Bone marrow (tissue), 2 donors: Measurements from ENCODE around the gene ANXA10.
"Not testable (repeated sequence)": the region's sequence is repeated elsewhere in the genome, so short reads cannot be mapped to it uniquely, and the experiment has no call there.

Experiments
- DNase-seq, 2 donors: peaks; one replicate each; lab custom pipeline; 2025; lab: John Stamatoyannopoulos, UW

Gene ANXA10, protein sequence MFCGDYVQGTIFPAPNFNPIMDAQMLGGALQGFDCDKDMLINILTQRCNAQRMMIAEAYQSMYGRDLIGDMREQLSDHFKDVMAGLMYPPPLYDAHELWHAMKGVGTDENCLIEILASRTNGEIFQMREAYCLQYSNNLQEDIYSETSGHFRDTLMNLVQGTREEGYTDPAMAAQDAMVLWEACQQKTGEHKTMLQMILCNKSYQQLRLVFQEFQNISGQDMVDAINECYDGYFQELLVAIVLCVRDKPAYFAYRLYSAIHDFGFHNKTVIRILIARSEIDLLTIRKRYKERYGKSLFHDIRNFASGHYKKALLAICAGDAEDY

DNA sequence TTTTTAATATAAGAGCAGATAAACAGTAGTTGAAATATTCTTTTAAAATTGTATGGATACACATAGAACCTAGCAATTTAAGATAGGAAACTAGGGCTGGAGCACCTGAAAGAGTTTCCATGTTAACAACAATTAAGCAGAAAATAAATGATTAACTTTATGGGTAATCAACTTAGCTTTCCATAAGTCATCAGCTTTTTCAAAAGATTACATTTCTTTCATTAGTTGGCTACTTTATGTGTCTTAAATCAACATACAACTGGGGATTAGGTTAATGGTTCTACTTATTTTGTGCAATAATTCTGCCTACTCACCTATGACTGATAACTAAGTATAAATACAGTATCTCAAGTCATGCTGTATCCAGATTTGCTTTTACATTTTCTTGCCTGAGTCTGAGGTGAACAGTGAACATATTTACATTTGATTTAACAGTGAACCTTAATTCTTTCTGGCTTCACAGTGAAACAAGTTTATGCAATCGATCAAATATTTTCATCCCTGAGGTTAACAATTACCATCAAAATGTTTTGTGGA lies at the start of gene ANXA10:
Gene ANXA10, plus strand, starts transcription at position 362 of the 537 bp plus-strand sequence. Its CDS starts 164 bp downstream, at position 526.
- DNase-seq, result no peak

DNA sequence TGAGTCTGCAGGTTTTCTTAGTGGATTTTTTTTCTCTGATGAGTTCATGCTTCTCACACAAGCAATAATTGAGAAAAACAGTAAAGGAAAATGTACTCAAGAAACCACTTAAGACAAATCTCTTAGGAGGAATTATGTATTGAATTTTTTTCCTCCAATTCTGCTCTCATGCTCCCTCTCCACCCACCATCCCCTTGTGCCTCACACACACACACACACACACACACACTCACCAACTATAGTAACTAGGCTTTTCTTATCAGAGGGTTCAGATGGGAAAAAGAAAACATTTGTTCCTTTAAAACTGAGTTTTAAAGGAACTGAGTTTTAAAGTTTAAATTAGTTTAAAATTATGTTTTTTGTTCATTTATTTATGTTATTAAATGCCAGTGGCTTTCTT lies 47.0 kb upstream of the ANXA10 start:
- DNase-seq, result no peak

DNA sequence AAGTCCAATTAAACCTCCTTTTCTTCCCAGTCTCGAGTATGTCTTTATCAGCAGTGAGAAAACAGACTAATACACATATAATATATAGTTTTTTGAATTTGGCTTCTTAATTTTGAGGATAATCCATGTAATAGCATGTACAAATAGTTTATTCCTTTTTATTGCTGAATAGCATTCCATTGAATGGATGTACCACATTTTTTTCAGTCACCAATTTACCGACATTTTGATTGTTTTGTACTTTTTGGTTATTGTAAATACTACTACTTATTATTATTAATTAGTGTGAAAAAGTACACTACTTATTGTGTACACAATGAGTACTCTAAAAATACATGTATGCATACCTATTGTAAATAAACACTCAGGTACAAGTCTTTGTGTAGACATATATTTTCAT lies 42.3 kb upstream of the ANXA10 start:
- DNase-seq, result no peak

DNA sequence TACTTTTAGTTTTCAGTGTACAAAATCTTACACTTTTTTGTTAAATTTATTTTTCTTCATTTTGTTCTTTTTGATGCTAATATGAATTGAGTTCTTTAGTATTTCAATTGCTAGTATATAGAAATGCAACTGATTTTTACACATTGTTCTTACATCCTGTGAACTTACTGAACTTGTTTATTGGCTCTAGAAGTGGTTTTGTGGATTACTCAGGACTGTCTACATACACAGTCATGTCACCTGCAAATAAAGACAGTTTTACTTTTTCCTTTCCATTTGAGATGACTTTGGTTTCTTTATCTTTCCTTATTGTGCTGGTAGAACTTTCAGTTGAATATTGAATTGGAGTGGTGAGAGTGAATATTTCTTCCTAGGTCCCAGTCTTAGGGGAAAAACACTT lies 40.8 kb upstream of the ANXA10 start:
- DNase-seq, result no peak

DNA sequence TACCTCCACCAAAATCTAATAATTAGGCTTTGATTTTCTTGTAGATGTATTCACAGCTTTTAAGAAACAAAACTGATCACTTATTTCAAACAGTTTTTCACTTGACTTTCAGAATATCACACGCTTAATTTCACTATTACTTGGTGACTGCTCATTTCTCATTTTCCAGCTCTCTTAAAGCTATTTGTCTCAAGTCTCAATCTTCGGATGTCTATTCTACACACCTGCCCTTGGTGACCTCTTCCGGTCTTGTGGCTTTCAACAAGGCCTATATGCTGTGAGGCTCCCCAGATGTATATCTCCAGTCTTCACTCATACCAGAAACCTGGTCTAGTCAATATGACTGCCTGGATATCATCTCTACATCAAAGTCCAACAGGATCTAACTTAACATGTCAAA lies 34.9 kb upstream of the ANXA10 start:
- DNase-seq, result no peak

DNA sequence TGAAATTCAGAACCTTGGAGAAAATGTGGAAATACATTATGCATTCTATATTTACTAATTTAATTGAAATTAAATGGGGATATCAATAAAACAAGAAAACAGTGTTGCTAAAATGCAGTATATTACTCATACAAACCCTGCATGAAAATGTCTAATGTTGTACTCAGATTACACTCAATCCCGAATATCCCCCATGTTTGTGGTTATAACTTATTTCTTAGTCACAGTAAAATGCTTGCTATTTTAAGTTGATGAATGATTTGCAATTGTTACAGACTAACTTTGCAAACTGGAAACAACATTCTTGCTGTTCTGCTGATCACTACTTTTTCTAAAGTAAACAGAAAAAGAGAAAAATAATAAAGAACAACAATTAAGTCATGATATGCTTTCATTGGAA lies 33.1 kb upstream of the ANXA10 start:
- no peak for DNase-seq

DNA sequence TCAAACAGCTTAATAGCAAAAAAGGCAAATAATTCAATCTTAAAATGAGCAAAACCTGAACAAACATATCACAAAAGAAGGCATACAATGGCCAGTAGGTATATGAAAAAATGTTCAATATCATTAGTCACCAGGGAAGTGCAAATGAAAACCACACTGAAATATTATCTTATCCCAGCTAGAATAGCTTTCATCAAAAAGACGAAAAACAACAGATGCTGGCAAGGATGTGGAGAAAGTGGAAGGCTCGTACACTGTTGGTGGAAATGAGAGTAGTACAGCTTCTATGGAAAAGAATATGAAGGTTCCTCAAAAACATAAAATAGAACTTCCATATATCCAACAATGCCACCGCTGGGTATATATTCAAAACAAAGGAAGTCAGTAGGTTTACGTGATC lies 29.3 kb upstream of the ANXA10 start:
- DNase-seq, result no peak

DNA sequence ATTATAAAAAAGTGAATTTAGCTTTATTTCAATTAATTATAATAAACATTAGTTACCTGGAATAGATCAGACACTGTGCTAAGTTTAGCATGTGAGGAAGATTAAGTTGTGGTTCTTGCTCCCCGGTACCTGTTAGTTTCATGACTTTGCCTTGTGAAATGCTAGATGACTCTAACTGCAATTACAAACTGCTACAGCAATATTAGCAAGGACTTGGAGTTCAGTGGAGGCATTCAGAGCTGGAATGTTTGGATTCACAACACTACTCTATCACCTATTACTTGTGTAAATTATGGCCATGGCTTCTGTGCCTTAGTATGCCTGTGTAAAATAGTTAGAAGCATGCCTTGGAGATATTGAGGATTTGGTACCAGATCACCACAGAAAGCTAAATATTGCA lies 21.4 kb upstream of the ANXA10 start:
- DNase-seq, result no peak

DNA sequence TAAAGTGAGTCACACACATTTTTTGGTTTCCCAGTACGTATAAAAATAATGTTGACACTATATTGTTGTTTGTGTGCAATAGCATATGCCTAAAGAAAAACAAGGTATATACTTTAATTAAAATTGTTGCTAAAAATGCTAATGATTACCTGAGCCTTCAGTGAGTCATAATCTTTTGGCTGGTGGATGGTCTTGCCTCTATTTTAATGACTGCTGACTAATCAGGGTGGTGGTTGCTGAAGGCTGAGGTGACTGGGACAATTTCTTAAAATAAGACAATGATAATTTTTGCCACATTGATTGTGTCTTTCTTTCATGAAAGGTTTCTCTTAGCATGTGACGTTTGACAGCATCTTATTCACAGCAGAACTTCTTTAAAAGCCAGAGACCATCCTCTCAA lies 21.0 kb upstream of the ANXA10 start:
- no peak for DNase-seq

DNA sequence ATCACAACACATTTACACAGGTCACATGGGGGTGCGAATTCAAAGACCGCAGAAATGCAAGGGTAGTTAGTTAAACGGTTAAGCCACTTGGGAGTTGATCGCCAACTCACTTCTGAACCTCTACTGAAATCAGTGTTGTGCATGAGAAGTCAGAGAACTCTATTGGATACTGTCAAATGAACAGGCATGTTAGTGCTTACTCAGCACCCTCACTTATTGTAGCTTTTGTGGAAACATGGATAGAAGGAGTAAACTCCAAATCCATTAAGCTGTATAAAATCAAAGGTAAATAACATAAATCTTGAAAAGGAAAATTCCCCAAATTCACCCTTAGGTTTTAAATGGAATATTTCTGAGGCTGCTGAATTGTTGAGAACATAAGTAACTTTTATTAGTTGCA lies 17.5 kb upstream of the ANXA10 start:
- DNase-seq, result no peak

DNA sequence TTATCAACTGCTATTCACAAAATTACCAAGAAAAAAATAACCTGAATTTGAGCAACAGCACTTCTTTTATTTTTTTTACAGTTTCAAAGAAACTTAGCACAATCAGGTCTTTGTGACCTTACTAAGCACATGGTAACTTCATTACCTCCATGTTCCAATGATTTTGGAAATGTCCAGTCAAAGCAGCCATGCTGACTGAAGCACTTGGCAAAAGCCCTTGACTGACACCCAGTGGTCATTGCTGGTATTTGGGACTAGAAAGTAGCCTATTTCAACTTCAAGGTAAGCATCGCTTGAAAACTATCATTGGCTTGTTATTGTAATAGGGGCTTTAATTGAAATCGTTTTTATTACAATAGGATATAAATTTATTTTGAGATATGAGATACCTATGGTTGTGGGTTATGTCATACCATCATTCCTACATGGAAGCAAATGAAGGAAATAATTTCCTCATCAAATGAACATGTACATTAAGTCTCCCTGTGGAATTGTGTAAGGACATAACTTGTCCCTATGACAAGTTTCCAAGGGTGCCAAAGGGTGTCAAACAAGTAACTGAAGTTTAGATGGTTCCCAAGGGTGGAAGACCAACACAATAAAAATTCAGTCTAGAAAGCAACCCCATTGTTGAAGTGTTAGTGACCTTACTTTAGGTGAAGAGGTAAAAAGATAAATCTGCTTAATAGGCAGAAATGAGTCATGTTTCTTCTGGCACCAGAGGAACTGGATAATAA lies 15.2 kb upstream of the ANXA10 start:
- DNase-seq, result peak in 1 of 2 donors; percentile 1

DNA sequence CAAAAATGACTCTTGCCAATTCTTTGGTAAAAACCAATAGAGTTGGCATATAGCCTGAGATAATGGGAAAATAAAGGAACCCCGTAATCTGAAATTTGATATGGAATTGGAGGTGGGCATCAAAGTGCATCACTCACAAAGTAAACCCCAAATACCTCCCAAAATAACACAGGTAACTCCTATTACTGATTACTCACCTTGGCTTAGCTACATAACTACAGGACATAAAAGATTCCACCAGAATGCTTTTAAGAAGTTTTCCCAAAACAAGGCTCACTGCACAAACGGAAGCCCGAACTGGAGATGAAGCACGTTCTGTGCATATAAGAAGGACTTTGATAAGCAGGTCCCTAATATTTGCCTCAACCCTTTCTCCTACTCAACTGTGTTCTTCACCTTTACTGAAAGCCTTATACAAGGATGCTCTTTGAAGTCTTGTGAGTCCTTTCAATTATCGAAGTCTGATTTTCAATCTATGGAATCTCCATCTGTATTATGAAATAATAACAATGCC lies 14.6 kb upstream of the ANXA10 start:
- no peak for DNase-seq

DNA sequence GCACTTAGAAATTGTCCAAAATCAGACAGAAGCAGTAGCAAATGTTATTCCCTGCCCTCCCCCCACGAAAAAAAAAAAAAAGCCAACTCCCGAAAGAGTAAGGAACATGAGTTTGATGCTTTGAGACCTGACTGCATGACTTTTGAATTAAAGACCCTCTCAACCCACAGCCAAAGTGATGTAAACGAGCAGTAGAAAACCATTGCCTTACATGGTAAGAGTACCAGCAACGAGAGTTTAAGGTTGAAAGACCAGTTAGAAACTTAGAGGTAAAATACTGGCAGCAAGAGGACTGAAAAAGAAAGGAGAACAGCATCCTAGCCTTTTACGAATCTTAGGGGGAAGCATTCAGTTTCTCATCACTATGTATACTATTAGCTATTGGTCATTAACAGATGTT lies 10.0 kb upstream of the ANXA10 start:
- DNase-seq, result no peak

DNA sequence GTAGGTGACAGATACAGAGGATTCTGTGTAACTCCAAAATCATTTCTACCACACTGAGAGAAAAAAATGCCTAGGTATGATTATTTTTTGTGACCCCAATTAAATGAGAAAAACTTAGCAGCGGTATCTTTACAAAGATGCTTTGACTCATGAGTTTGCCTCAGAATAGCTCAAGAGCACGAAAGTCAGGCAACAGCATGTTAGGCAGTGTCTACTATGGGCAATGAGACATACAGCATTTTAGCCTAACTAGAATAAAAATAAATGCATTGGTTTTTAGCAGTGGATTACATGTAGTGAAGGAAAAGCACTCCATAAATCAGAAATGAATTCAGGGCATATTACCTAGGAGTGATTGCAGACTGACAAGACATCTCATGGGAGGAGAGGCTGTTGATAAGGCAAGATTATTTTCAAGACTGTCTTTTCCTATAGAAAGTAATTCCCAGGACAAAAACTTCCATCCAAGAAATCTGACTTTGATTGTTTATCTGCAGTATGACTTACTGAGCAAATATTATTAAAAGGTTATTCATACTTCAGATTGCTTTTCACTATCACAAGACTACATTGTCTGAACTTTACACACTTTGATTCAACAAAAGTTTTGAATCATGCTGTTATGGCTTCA lies 3.6 kb downstream of the ANXA10 start:
- DNase-seq, result no peak

DNA sequence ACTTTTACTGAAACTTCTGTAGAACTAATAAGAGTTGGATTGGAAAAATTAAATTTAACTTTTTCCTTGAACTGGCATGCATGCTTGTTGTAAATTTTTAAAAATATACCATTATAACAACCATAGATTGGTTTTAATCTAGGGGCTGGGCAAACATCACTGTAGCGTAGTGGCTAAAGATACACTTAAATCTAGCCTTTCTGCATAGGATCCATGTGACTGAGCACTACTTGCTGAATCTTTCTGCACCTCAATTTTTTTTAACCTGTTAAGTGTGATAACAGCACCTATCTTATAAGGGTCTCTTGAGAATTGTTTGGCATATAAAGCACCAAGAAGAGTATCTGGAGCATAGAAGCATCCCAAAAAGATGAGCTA lies 4.1 kb downstream of the ANXA10 start:
- DNase-seq, result no peak

DNA sequence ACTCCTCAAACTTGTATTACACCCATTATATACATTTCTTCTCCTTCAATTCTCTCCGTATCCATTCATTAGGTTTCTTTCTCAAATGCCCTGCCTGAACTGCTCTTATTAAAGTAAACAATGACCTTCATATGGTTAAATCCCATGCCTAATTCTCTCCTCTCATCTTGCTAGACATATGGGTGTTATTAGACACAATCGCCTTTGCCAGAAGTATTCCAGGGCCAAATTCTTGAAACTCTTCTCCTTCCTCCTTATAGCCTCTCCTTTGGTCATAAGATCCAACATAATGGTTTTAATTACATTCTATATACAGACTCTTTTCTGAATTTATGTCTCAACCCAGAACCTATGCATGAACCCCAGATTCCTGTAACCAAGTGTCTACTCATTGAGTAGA lies 4.8 kb downstream of the ANXA10 start:
- no peak for DNase-seq

DNA sequence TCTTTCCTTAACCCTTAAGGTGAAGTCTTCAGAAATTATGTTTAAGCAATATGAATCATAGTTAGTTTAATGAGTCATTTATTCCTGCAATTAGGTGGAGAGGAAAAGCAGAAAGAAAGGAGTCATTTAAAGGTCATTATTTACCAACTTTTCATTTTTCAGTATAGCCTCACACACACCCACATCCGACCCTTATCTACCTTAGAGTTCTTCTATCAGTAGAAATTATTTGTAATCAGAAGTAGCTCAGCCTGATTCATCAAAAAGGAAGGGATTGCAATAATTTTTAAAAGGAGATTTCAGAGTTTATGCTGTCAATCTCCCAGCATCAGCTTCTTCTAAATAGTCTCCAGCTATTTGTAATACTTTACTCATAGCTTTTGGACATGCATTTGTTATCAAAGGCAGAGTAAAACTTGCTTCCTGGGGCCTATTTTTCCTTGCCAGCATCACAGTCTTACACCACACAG lies 5.9 kb downstream of the ANXA10 start:
- no peak for DNase-seq

DNA sequence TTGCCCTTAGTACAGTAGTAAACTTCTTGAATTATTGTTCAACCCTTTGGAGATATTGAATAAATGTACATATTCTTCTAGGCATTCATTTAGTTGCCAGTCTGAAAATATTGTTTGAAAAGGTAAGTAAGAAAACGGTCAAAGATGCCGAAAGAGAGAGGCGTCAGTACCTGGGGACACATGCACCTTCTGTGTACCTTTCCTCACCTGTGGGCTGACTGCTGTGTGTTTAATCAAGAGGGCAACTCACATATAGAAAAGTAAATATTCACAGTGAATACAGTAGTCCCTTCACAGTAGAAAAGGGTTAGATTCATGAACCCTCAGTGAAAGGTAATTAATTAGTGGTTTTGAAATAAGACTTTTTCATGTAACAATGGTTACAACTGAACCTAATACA lies 6.9 kb downstream of the ANXA10 start:
- DNase-seq, result no peak

DNA sequence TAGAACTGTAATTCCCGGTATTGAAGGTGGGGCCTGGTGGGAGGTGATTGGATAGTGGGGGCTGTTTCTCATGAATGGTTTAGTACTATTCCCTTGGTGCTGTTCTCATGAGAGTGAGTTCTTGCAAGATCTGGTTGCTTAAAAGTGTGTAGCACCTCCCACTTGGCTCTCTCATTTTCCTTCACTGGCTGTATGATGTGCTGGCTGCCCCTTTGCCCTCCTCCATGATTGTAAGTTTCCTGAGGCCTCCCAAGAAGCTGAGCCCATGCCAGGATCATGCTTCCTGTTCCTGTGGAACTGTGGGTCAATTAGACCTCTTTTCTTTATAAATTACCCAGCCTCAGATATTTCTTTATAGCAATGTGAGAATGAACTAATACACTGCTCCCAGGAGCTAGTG lies 8.7 kb downstream of the ANXA10 start:
- DNase-seq, result no peak

DNA sequence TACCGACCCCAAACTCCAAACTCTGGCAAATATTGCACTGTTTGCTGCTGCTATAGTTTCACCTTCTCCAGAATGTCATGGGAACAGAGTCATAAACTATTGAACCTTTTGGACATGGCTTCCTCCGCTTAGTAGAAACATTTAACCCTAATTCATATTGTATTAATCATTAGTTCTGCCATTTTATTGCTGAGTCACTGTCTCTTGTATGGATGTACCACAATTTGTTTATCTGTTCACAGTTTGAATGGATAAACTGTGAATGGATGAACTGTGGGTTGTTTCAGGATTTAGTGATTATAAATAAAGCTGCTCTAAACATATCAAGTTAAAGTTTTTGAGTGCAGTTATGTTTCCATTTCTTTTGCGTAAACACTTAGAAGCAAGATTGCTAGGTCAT lies 10.1 kb downstream of the ANXA10 start:
- no peak for DNase-seq

DNA sequence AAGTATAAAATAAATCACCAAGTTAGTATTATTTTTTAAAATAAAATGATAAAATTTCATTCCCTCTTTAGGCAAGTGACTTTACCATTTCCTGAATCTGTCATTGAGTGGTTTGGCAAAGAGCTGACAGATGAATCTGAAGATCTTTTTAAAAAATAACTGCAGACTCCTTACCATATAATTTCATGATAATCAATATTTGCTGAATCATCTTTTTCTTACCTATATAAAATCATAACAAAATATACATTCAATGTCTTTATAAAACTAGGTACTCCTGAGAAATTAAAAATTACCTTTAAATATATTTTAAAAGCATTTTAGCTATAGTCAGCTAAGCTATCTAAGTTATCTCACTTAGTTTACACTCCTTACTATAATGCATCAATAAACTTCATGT lies 17.2 kb downstream of the ANXA10 start:
- DNase-seq, result no peak

DNA sequence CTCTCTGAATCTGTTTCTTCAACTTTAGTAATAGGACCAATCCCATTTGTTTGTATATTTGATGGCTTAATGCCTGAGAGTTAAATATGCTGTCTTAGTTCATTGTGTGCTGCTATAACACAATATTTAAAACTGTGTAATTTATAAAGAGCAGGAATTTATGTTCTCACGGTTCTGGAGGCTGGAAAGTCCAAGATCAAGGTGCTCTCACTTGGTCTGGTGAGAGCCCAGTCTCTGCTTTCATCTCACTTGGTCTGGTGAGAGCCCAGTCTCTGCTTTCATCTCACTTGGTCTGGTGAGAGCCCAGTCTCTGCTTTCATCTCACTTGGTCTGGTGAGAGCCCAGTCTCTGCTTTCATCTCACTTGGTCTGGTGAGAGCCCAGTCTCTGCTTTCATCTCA lies 20.7 kb downstream of the ANXA10 start:
- not testable (repeated sequence) for DNase-seq
